GM18520 (cell line): ENCODE results near the gene CEP68.
"Not testable (repeated sequence)": the region's sequence is repeated elsewhere in the genome, so short reads cannot be mapped to it uniquely, and the experiment has no call there.

ENCODE experiments used
- ATAC-seq: cut with Tn5 transposase; IDR thresholded peaks from one replicate; pipeline ENCODE4 v1.9.1; 2021; ENCODE audit not compliant: unreplicated experiment

Gene CEP68

DNA sequence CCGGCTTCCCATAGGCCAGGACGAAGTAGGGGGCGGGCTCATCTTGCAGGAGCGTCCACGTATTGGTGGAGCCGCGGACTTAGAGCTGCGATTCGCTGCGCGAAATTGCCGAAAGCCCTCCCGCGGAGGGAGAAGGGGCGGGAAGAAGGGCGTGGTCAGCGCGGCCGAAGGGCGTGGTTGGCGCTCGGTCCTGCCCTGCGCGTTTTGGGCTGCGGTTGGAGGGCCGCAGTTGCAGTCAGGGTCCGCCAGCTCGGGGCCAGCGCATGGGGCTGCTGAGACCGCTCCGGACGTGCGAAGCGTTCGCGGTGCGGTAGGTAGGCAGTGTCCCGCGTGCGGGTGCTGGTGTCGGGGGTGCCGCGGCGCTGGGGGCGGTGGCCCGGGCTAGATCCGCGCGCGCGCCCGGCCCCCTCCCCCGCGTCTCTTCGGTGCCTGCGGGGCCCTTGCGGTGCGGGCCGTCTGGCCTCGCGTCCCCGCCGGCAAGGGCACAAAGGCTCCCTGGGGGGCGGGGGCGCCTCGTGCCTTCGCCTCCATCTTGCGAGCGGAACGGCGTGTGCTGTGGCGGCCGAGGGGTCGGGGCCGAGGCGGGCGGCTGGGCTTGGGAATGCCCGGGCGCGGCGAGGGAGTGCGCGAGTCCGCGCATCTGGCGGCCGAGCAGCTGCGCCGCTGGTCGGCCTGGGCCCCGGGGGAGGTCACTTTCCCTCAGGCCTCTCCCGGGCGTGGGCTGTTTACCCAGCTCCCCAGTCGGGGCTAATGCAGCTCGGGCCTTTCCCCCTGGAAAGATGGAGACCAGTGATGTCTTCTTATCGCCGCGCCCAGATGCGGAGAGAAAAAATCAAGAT lies at the start of gene CEP68:
CEP68 (plus strand) TSS at position 202 of the 839 bp plus-strand sequence. CDS start 13,029 bp downstream, outside the sequence.
- ATAC-seq: peak; percentile 79

DNA sequence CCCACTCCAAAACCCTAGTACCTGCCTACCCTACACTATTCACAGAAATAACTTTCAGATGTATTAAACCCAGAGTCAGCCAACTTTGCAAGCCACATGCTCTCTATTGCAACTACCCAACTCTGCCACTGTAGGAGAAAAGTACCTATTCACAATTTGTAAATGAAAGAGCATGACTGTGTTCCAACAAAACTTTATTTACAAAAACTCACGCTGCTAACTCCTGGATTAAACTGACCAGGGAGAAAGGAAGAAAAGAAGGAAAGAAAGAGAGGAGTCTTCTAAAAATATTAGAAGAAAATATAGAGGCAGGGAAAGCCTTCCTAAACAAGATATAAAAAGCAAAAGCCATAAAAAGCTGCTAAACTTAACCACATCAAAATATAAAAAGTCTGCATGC lies 42.4 kb upstream of the CEP68 start:
- no peak for ATAC-seq

GRCh38 chr2:65015731-65016130 lies 40.5 kb upstream of the CEP68 start:
- ATAC-seq: no peak

DNA sequence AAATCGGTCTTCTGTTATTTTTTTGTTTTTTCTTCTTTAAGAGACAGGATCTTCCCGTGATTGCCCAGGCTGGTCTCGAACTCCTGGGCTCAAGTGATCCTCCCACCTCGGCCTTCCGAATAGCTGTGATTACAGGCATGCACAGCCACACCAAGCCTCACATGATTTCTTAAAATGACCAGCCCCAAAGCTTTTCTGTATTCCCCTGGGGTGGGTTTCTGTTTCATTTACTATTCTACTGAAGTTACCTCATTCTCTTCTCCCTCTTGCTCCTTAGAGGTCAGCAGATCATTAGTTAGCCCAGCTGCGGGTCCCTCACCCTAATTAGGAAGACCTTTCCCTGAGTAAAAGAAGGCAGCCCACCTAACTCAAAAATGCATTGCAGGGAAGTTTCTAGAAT lies 39.4 kb upstream of the CEP68 start:
- no peak for ATAC-seq

DNA sequence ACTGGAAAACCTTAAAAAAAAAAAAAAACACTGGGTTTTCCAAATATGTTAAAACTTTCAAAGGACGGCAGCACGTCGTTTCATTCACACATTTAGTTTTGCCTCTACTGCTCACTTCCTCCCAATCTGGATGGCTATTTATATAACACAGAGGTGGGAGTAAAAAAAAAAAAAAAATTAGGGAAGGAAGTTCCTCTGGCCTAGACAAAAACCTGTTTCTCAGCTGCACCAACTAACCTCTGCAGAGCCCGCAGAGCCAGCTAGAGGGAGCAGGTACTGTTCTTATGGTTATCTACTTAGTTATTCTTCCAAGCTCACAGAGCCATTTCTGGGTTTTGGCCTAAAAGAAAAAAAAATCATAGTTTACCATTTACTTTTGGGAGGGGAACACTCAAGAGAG lies 38.9 kb upstream of the CEP68 start:
- ATAC-seq: no peak

DNA sequence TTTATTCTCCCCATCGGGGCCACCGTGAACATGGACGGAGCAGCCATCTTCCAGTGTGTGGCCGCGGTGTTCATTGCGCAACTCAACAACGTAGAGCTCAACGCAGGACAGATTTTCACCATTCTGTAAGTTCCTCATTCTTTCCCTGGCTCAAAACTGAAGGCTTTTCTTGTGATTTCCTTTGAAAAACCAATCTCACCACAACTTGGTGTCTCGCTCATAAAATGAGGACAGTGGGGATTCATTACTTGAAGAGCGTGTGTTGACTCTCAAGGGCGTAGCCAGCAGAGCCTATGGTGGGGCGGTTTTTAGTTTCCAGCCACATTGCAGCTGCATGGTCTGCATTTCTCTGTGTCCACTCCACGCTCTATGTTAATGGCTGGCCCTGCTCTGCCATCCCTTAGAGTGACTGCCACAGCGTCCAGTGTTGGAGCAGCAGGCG lies 38.1 kb upstream of the CEP68 start:
- no peak for ATAC-seq

DNA sequence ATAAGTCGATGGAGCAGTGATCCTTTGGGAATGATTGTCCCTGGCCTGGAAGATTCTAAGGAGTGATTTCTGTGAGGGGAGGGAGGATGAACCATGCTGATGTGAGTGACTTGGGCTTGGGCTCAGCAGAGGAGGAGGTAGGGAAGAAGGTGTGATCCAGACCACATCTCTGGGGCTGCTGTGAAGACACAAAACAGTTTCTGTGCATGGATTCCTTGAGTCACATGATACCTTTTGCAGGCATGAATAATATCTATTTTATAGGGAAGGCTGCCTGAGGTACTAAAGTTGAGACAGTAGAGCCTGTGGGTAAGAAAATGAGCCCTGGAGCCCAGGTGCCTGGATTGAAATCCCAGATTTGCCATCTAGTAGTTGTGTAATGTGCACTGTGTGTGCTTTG lies 37.2 kb upstream of the CEP68 start:
- no peak for ATAC-seq

DNA sequence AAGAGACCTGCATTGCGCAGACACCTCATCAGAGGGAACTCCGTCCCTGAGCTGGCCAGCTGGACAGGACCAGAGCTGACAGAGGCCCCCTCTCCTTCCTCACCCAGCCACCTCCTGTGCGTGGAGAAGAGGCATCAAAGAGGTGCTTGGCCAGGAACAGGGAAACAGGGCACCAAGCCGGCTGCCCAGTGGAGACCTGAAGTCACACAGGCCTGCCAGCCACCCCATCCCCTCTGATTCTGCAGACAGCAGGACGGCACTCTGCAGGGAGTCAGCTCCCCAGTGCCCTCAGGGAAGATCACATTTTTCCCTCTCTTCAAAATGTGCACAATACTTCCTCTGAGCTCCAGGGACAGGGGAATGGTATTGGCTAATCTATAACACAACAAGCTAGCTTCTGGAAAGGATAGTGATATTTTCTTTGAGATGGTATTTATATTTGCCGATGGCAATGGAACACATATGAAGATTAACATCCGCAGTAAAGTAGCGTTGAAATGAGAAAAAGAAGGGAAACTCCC lies 36.5 kb upstream of the CEP68 start:
- ATAC-seq: no peak

DNA sequence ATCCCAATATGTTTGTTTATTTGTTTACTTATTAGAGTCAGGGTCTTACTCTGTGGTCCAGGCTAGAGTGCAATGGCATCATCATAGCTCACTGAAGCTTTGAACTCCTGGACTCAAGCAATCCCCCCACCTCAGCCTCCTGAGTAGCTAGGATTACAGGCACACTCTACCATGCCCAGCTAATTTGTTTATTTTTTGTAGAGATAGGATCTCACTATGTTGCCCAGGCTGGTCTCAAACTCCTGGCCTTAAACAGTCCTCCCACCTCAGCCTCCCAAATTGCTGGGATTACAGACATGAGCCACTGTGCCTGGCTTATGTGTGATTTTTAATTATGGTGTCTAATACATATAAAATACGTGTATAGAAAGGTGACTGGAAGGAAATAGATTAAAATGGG lies 36.0 kb upstream of the CEP68 start:
- ATAC-seq: not testable (repeated sequence)

DNA sequence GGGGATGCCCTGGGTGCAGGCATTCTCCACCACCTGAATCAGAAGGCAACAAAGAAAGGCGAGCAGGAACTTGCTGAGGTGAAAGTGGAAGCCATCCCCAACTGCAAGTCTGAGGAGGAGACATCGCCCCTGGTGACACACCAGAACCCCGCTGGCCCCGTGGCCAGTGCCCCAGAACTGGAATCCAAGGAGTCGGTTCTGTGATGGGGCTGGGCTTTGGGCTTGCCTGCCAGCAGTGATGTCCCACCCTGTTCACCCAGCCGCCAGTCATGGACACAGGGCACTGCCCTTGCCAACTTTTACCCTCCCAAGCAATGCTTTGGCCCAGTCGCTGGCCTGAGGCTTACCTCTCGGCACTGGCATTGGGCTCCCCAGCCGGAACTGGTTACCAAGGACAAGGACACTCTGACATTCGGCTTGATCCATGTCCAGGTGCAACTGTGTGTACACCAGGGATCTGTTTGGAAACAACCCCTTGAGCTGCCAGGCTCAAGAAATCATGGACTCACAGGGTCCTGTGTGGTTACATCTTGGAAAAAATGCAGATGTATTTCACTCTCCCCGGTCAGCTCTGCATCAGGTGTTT lies 35.2 kb upstream of the CEP68 start:
- ATAC-seq: no peak

DNA sequence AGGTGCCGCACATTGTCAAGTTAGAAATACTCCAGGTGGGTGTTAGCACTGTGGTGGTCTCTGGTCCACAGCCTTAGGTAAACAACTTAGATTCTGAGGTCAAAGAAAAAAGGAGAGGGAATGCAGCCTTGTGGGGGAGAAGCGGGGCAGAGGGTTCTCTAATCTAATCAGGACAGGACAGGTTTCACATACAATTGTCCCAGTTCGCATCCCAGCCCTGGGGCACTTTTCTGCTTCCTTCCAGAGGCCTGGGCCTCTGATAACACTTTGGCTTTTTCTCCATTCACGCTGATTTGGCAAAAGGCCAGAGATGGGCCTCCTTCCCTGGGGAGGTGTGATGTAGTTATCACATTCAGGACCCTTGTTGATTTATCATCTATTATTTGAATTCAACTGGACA lies 34.5 kb upstream of the CEP68 start:
- ATAC-seq: no peak

DNA sequence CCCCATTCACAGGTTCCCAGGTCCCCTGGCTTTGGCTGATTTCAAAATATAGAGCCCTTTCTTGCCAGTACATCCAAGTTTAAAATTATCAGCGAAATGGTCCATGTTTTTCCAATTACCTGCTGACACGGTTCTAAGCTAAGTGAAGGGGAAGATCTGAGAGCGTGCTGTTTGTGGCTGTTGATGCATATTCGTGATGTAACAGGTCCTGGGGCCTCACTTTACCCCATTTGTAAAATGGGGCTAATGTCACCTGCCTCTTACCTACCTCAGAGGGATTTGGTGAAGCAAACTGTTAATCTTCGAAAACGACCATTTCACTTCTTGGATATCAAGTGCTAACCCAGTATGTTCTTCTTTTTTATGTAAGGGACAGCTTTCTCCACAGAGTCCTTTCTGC lies 34.0 kb upstream of the CEP68 start:
- ATAC-seq: no peak

DNA sequence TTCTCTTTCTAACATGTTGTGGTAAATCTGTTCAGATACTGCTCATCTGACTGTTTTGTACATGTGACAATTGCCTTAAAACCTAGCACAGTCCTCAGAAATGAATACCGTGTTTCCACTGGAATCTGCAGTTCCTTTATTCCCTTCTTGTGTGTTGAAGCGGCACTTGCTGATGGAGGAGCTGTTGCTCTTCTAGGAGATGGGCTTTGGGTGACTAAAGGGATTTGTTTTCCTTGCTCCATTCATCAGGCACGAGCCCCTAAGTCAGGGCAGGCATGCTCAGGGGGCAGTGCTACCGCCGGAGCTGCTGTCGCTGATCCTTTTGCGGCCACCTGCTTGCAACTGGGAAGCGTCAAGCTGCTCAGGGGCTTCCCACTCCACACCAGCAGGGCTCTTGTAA lies 32.5 kb upstream of the CEP68 start:
- no peak for ATAC-seq

DNA sequence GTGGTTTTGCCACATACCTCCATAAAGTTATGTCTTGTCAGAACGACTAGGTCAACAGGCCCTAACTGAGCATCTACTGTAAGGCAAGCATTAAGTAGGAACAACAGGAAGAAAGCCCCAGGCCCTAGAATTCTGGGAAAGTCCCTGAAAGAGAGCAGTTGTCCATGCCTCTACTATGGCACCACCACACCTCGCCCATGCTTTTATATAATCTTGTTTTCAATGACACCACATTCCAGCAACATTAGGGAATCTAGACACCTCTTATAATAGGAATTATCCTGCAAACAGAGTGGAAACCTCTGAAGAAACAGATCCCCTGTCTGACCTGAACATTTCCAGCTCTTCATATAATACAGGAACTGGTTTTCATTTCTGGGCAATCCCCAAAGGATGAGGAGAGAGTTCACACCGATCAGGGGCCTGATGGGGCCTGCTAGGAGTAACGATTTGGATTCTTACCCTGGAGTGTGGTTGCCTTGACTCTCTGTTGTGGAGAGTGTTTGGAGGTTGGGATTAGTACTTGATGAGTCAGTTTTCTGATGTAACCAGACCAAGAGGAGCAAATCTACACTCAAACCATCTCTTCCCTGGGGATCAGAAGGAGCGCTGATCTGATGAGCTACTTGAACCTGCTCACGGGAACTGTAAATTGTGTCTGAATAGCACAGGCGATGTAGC lies 31.9 kb upstream of the CEP68 start:
- no peak for ATAC-seq

- no peak for ATAC-seq
Observed at GRCh38 chr2:65025453-65026123, 30.6 kb upstream of the CEP68 start.

GRCh38 chr2:65026154-65026553 lies 30.1 kb upstream of the CEP68 start:
- ATAC-seq: no peak

- no peak for ATAC-seq
Observed at GRCh38 chr2:65026704-65027464, 29.3 kb upstream of the CEP68 start.

- ATAC-seq: no peak
Observed at GRCh38 chr2:65027616-65028244, 28.5 kb upstream of the CEP68 start.

DNA sequence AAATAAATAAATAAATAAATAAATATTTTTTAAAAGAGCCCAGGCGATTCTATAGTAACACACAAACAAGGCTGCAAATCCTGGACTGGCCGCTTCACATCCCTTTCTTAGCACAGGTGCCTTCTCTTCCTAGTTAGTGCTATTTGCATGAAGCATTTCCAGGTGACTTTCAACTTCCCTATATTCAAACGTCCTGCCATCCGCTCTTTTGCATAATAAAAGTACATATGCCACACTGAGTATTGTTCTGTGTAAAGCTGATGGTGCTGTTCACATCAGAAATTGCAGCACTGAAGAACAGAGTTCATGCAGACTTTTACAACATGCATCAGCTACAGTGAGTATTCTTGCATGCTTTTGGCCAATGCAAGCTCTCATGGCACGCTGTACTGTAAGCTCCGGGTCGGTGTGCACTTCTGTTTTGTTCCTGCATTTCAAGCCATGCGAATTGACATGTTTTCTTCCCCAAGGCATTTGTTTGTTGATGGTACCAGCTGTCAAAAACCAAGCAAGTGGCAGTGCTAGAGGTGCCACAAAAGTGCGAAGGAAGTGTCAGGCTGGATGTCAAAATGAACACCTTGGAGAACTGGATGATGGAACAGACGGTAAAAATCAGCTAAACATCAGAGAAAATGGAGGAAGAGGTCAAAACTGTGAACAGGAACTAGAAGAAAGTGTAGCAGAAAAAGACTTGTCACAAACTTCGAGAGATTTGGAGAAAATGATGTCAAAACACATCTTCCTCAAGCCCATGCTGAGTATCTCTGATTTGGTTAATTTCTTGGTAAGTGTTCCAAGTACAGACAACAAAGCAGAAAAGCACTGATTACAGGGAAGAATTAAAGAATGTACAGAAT lies 25.5 kb upstream of the CEP68 start:
- ATAC-seq: peak; percentile 33
